GM12801 (cell line): ENCODE results near the gene WSB1.

Experiments used
- TF ChIP-seq, protein P1 (sequence below): IDR thresholded peaks from one replicate; pipeline ENCODE4 v1.5.1; 2011; ENCODE audit warnings: control low read depth; ENCODE audit not compliant: insufficient read length; ENCODE audit errors: extremely low read depth

WSB1 gene

GRCh38 chr17:27326585-27326984 lies 32.7 kb downstream of the WSB1 start:
- TF ChIP-seq, protein P1, sequence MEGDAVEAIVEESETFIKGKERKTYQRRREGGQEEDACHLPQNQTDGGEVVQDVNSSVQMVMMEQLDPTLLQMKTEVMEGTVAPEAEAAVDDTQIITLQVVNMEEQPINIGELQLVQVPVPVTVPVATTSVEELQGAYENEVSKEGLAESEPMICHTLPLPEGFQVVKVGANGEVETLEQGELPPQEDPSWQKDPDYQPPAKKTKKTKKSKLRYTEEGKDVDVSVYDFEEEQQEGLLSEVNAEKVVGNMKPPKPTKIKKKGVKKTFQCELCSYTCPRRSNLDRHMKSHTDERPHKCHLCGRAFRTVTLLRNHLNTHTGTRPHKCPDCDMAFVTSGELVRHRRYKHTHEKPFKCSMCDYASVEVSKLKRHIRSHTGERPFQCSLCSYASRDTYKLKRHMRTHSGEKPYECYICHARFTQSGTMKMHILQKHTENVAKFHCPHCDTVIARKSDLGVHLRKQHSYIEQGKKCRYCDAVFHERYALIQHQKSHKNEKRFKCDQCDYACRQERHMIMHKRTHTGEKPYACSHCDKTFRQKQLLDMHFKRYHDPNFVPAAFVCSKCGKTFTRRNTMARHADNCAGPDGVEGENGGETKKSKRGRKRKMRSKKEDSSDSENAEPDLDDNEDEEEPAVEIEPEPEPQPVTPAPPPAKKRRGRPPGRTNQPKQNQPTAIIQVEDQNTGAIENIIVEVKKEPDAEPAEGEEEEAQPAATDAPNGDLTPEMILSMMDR = no peak

DNA sequence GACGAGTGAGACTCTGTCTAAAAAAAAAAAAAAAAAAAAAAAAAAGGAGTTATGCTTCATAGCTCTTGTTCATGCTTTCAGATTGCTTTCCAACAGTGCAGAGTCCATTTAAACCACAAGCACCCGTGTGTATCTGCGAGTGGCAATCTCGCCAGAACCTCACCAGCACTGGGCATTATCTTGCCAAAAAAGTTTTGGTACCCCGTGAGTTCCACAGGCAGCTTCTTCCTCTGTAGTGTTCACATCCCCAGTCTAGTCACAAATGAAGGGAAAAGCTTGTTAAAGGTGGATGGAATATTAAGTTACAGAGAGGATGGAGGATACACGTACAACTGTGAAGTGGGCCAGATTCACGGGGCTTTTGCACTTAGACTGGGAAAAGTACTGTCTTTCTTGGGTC lies 33.5 kb downstream of the WSB1 start:
- TF ChIP-seq, protein P1 = no peak

- TF ChIP-seq, protein P1 = no peak
These were observed 34.0 kb downstream of the WSB1 start for GRCh38 chr17:27327871-27328270.

DNA sequence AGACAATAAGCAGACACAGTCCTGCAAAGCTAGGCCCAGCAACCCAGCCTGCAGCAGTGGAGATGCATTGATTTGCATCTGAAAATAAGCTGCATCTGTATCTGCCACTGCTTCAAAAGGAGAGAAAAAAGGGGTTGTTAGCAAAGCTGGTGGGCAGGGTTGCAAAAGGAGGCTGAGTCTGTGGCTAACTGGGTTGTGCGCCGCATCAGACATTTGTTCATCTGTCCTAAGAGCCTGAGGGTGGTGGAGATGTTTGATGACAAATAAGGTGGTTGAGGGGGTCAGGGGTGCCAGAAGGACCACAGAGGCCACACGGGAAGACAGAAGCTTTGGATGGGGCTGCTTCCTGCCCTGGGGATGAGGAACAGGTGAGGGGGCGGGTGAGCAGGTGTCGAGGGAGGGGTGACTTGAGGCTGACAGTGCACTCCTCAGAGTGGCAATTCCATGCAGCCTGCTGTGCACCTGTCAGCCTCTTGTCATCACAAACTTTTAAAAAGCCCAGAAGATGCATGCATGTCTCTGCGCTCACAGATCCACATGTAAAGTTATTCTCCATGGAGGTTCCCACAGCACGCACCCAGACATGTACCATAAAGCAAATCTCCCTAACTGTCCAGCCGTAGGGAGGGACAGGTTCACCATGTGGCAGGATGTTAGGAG lies 35.4 kb downstream of the WSB1 start:
- TF ChIP-seq, protein P1 = no peak

DNA sequence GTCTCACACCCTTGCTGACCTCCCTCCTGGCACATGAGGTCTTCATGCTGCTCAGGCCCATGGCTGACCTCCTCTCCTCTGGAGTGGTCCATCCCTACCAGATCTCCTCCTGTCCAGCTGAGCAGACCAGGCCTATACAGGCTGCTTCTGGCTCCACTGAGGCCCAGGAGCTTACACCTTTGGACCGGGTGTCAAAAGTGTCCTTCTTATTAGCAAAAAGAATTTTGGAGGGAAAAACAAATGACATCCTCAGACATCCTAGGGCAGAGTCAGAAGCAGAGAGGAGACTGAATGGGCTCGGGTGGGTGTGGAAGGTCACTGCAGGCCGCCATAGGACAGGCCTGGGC lies 38.1 kb downstream of the WSB1 start:
- TF ChIP-seq, protein P1 = no peak

- TF ChIP-seq, protein P1 = no peak
These were observed 38.8 kb downstream of the WSB1 start for GRCh38 chr17:27332485-27333409.

- TF ChIP-seq, protein P1 = no peak
These were observed 39.6 kb downstream of the WSB1 start for GRCh38 chr17:27333410-27333980.
